CD4-positive, alpha-beta T cell (primary cell): Measurements from ENCODE around the gene SH3RF3. TPM values are rescaled to one million over a fixed set of nuclear protein-coding genes. Genes with fewer than 3 reads are reported as not detected.

Source experiments
- ATAC-seq: fragments of 200-7000 bp; cut with Tn5 transposase; one replicate; pipeline ENCODE4 v1.10.0; 2022; ENCODE audit warnings: mild to moderate bottlenecking; ENCODE audit not compliant: poor library complexity
- CTCF ChIA-PET: fragments of 350-600 bp; sonication (Branson Sonifier 250); formaldehyde crosslinking; loops from one replicate; lab custom pipeline; 2021; ENCODE audit warnings: antibody characterized with exemption, inconsistent platforms; lab: Charles Lee
- POLR2A ChIA-PET: fragments of 350-600 bp; sonication (Branson Sonifier 250); formaldehyde crosslinking; loops from one replicate; lab custom pipeline; 2021; ENCODE audit warnings: antibody characterized with exemption, inconsistent platforms; lab: Charles Lee
- DNase-seq, 14 experiments: peaks; one replicate each; pipeline ENCODE4 v3.0.0-alpha.2; 2013 to 2020; ENCODE audit warnings: mixed read lengths in 2 of 14
- H3K27ac ChIP-seq, 2 donors: one replicate each; pipeline versions ENCODE4 v1.5.1 to v1.7.0; 2013; ENCODE audit warnings: low read length in 2 of 2, low read depth in 1 of 2, mild to moderate bottlenecking in 1 of 2
- H3K27me3 ChIP-seq, 2 experiments: 1 replicate in 1 of 2; 2 replicates in 1 of 2; pipeline versions ENCODE4 v1.6.1 to v1.7.0; 2013; ENCODE audit warnings: low read length in 2 of 2, control low read depth in 1 of 2, mild to moderate bottlenecking in 1 of 2, moderate library complexity in 1 of 2; ENCODE audit not compliant: insufficient read depth in 2 of 2, control insufficient read depth in 1 of 2
- H3K36me3 ChIP-seq: one replicate; pipeline ENCODE4 v1.6.1; 2013; ENCODE audit warnings: low read length, control low read depth; ENCODE audit not compliant: insufficient read depth
- H3K4me1 ChIP-seq: one replicate; pipeline ENCODE4 v1.6.1; 2013; ENCODE audit warnings: low read length, control low read depth; ENCODE audit not compliant: insufficient read depth
- H3K4me3 ChIP-seq: one replicate; pipeline ENCODE4 v1.5.1; 2013; ENCODE audit warnings: mild to moderate bottlenecking, low read length, moderate library complexity
- H3K9me3 ChIP-seq, 2 experiments: 1 replicate in 1 of 2; 2 replicates in 1 of 2; pipeline versions ENCODE4 v1.6.1 to v1.7.0; 2013; ENCODE audit warnings: low read length in 2 of 2, mild to moderate bottlenecking in 2 of 2, control low read depth in 1 of 2, moderate library complexity in 1 of 2; ENCODE audit not compliant: control insufficient read depth in 1 of 2, insufficient read depth in 1 of 2
- H3K27ac Mint-ChIP-seq: one replicate; pipeline ENCODE4 v1.8.0; 2020; ENCODE audit warnings: mixed read lengths
- H3K27me3 Mint-ChIP-seq: one replicate; pipeline ENCODE4 v1.8.0; 2021; ENCODE audit warnings: mixed read lengths
- H3K36me3 Mint-ChIP-seq: one replicate; pipeline ENCODE4 v1.8.0; 2021; ENCODE audit warnings: low read depth, mixed read lengths
- H3K4me1 Mint-ChIP-seq: one replicate; pipeline ENCODE4 v1.8.0; 2021; ENCODE audit warnings: low read depth, mixed read lengths
- H3K4me3 Mint-ChIP-seq: one replicate; pipeline ENCODE4 v1.8.0; 2020; ENCODE audit warnings: mild to moderate bottlenecking, mixed read lengths
- H3K9me3 Mint-ChIP-seq: one replicate; pipeline ENCODE4 v1.8.0; 2020; ENCODE audit warnings: mixed read lengths
- intact Hi-C, 2 experiments: fragments of 100-400 bp; cut with DNase I in 1 of 2; cut with micrococcal nuclease in 1 of 2; formaldehyde crosslinking; loops; one replicate each; pipeline versions ENCODE4 v1.15.1 to v1.9.0; 2023 to 2025; cut with DNase I, micrococcal nuclease
- total RNA-seq, 174 experiments: library from RNA in 2 of 174; stranded (reverse) in 2 of 174; gene quantifications; one replicate each; pipeline ENCODE4 v1.2.3 and lab custom pipeline; 2021 to 2026
- TF ChIP-seq, protein P1 (sequence below): fragments of 200-600 bp; IDR thresholded peaks from one replicate; pipeline ENCODE4 v1.8.0; 2022; ENCODE audit warnings: antibody characterized with exemption, mild to moderate bottlenecking

Gene SH3RF3
- total RNA-seq, 2 experiments from 2014 or later: 5.2 to 5.9 TPM

DNA sequence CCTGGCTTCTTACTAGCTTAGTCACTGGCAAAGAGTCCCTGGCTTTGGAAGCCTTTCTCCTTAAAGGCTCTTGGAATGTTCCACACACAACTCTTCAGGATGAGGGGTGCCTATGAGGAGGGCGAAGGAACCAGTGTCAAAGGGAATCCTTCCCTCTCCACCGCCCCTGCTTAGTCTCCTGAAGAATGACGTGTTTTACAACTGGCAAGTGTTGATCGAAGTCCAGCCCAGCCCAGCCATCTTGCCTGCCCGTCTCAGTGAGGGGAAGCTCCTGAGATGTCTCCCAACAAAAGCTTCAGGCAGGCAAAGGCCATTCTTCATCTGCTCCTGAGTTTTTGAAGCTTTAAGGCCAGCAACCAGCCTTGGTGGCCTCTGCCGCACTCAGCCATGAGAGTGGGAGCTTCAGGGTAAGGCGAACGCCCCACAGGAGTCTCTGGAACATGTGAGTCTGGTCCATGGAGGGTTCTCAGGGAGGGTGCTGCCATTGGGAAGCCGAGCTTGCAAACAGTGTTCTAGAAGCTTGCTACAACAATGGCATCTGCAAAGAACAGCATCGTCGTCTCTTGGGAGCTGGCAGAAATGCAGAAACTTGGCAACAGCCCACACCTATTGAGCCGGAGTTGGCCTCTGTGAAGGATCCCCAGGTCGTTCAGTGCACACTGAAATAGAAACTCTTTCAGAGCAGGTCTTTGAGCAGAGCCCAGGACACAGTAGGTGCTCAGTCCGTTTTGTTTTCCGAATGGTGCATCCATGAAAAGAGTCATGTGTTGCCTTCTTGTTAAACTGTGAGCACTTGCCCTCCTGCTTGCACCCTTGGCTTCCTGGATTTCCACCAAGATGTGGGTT lies 264.0 kb downstream of the SH3RF3 start:
- intact Hi-C loops: no loop called here
- Histone ChIP-seq H3K27me3 (no peaks in the 10 kb centered on the region), H3K9me3 (no peaks in the 10 kb centered on the region), H3K4me3 (no peak overlapping the region), H3K4me1 (peaks cover 5% of the 10 kb centered on the region), H3K27ac (no peak overlapping the region), H3K36me3 (no peaks in the 10 kb centered on the region)
- ChIA-PET POLR2A (no interaction called here), CTCF (no interaction called here)
- TF ChIP-seq, protein P1, sequence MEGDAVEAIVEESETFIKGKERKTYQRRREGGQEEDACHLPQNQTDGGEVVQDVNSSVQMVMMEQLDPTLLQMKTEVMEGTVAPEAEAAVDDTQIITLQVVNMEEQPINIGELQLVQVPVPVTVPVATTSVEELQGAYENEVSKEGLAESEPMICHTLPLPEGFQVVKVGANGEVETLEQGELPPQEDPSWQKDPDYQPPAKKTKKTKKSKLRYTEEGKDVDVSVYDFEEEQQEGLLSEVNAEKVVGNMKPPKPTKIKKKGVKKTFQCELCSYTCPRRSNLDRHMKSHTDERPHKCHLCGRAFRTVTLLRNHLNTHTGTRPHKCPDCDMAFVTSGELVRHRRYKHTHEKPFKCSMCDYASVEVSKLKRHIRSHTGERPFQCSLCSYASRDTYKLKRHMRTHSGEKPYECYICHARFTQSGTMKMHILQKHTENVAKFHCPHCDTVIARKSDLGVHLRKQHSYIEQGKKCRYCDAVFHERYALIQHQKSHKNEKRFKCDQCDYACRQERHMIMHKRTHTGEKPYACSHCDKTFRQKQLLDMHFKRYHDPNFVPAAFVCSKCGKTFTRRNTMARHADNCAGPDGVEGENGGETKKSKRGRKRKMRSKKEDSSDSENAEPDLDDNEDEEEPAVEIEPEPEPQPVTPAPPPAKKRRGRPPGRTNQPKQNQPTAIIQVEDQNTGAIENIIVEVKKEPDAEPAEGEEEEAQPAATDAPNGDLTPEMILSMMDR: no peak
- Mint-ChIP-seq H3K36me3 (no peaks in the 10 kb centered on the region), H3K27ac (no peak overlapping the region), H3K27me3 (no peaks in the 10 kb centered on the region), H3K4me3 (no peak overlapping the region), H3K4me1 (peaks cover 18% of the 10 kb centered on the region), H3K9me3 (no peaks in the 10 kb centered on the region)
- ATAC-seq (no peak), DNase-seq (no peak)

DNA sequence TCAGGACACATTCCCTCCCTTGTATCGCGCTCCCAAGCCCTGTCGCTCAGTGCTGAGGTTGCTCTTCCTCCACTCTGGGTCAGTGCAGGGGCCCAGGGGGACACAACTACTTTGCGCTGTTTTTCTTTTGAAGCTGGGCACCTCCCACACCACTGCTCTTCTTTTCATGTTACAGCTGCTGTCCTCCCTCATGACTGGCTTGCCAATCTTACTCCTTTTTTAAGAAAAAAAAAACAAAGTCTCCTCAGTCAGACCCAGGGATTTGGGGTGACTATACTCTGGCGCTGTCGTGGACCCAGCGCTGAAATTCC lies 264.6 kb downstream of the SH3RF3 start:
- POLR2A ChIA-PET: no interaction called here
- ATAC-seq (no peak), DNase-seq (no peak)
- Histone ChIP-seq H3K4me1 (peaks cover 5% of the 10 kb centered on the region), H3K36me3 (no peaks in the 10 kb centered on the region), H3K9me3 (no peaks in the 10 kb centered on the region), H3K4me3 (no peak overlapping the region), H3K27me3 (no peaks in the 10 kb centered on the region), H3K27ac (no peak overlapping the region)
- no peak overlapping the region for H3K27ac Mint-ChIP-seq
- no peak overlapping the region for H3K4me3 Mint-ChIP-seq
- H3K9me3 Mint-ChIP-seq: no peaks in the 10 kb centered on the region
- no peaks in the 10 kb centered on the region for H3K36me3 Mint-ChIP-seq
- TF ChIP-seq, protein P1: no peak
- no peaks in the 10 kb centered on the region for H3K27me3 Mint-ChIP-seq
- intact Hi-C loops: no loop called here
- H3K4me1 Mint-ChIP-seq: peaks cover 18% of the 10 kb centered on the region
- CTCF ChIA-PET: no interaction called here

DNA sequence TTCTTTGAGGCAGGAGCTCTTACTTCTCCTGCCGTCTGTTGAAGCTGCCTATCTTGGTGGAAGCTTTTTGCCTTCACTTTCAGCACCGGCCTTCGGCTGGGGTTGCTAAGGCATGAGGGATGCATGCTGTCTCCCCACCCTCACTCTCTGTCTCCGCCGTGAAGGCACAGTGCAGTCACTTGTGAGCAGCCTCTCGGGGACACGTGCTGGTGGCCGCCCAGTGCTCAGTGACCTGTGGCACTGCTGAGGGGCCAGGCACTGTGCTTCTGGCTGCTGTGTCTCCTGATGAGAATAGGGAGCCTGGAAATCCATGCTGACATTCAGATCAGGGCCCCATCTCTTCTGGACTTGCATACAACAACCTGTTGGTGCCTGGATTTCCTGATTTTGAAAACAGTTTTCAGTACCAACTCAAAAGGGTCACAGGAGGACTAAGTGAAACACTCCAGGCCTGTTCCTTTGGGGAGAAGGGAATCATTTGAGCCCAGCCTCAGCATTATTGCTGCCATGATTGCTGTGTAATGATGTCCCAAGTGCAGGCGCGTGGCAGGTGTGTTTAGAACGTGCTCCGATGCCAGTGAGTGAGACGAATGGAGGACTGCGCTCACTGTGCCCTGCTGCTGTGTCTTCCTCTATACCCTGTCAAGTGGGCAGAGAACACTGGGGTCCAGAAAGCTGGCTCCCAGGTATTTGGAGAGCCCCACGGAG lies 266.6 kb downstream of the SH3RF3 start:
- no peak overlapping the region for H3K27ac Mint-ChIP-seq
- H3K36me3 ChIP-seq: no peaks in the 10 kb centered on the region
- H3K4me1 Mint-ChIP-seq: peaks cover 18% of the 10 kb centered on the region
- H3K9me3 ChIP-seq: no peaks in the 10 kb centered on the region
- no peaks in the 10 kb centered on the region for H3K27me3 Mint-ChIP-seq
- CTCF ChIA-PET: no interaction called here
- ATAC-seq: no peak
- POLR2A ChIA-PET: no interaction called here
- peaks cover 7% of the 10 kb centered on the region for H3K36me3 Mint-ChIP-seq
- intact Hi-C loops: no loop called here
- no peak overlapping the region for H3K27ac ChIP-seq
- no peak overlapping the region for H3K4me3 Mint-ChIP-seq
- H3K27me3 ChIP-seq: no peaks in the 10 kb centered on the region
- TF ChIP-seq, protein P1: no peak
- DNase-seq: no peak
- no peaks in the 10 kb centered on the region for H3K9me3 Mint-ChIP-seq
- H3K4me1 ChIP-seq: peaks cover 5% of the 10 kb centered on the region
- no peak overlapping the region for H3K4me3 ChIP-seq
